Cardiac fibroblast (primary cell): ENCODE measurements around the gene ZNF268.

Source experiments
- DNase-seq, 2 donors: peaks; one replicate each; pipeline versions ENCODE4 v3.0.0 to v3.0.0-alpha.2; 2010; ENCODE audit warnings: low read depth in 2 of 2
- H3K4me3 ChIP-seq, 2 donors: replicated peaks in 1 of 2; 1 replicate in 1 of 2; 2 replicates in 1 of 2; pipeline ENCODE4 v1.5.1; 2011; ENCODE audit warnings: low read depth in 2 of 2, low read length in 2 of 2, mild to moderate bottlenecking in 2 of 2, moderate library complexity in 1 of 2
- CTCF ChIP-seq: IDR thresholded peaks from one replicate; pipeline ENCODE4 v1.5.1; 2011; ENCODE audit warnings: low read depth, mild to moderate bottlenecking, low read length, inconsistent platforms

ZNF268 gene

GRCh38 chr12:133203344-133204263 is 22.3 kb downstream of the ZNF268 start:
- TF ChIP-seq CTCF, result no peak
- no peak overlapping the region for H3K4me3 ChIP-seq
- DNase-seq, result peak; percentile 11 to 14

DNA sequence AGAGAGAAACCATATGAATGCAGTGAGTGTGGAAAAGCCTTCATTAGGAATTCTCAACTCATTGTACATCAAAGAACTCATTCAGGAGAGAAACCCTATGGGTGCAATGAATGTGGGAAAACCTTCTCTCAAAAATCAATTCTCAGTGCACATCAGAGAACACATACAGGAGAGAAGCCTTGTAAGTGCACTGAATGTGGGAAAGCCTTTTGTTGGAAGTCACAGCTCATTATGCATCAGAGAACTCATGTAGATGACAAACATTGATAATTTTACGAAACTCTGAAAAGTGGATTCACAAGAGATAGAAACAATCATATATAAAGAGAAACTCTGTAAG is 22.9 kb downstream of the ZNF268 start:
- no peak for TF ChIP-seq CTCF
- DNase-seq, result peak in 1 of 2 donors; percentile 4
- H3K4me3 ChIP-seq, result no peak overlapping the region

GRCh38 chr12:133206390-133206789 is 25.1 kb downstream of the ZNF268 start:
- TF ChIP-seq CTCF, result no peak
- no peak overlapping the region for H3K4me3 ChIP-seq
- DNase-seq, result no peak

- no peak for DNase-seq
- H3K4me3 ChIP-seq, result no peak overlapping the region
- no peak for TF ChIP-seq CTCF
These were observed 34.4 kb downstream of the ZNF268 start for GRCh38 chr12:133215724-133216123.

DNA sequence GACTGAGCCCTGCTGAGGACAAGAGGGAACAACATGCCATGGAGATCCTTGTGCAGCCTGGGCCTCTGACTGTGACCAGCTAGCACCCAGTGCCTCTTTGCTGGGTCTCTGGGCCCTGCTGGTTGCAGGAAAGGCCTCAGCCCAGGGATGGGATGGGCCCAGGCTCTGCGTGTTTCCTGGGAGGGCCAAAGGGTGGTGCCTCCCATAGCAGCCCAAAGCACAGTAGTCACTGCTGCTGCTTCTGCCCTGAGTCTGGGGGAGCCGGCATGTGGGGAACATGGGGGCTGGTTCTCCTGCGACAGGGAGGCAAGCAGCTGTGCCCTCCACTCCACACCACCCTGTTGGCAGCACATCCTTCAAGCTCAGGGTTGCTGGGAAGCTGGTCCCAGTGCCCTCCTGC is 35.9 kb downstream of the ZNF268 start:
- no peak overlapping the region for H3K4me3 ChIP-seq
- TF ChIP-seq CTCF, result no peak
- no peak for DNase-seq

GRCh38 chr12:133220521-133220920 is 39.2 kb downstream of the ZNF268 start:
- no peak for TF ChIP-seq CTCF
- no peak overlapping the region for H3K4me3 ChIP-seq
- DNase-seq, result no peak

DNA sequence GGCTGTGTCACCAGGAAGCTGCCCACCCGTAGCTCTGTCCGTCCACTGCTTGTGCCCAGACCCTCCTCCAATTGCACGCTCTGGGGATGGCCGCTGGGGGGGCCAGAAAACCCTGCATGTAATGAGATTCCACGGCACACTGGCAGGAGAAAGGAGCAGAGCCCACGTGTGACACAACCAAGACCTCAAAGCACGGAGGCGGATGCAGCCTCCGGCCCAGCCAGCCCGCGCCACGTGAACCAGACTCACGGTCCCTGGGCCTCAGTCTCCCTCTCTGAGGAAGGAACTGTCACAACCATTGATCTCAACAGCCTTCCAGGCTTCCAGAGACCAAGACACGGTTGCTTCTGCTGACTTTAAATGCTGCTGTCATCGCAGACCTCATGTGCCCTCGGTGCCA is 39.9 kb downstream of the ZNF268 start:
- TF ChIP-seq CTCF, result no peak
- H3K4me3 ChIP-seq, result no peak overlapping the region

More for the DNA sequence above, 39.9 kb downstream of the ZNF268 start:
- no peak for DNase-seq
